Measurements from ENCODE around the gene CYB561D1. TPM values are rescaled to one million over a fixed set of nuclear protein-coding genes. Genes with fewer than 3 reads are reported as not detected.

Gene CYB561D1
- total and polyA plus RNA-seq, 2 donors (not counting 3 experiments of a cell fraction or from before 2014, with no cell fraction given): 7.2 to 7.3 TPM

- no peak overlapping the region for H2AFZ ChIP-seq (ENCODE audit: low read depth, low read length)
- H3K36me3 ChIP-seq (ENCODE audit: control insufficient read depth in 2 of 2, extremely low read depth in 1 of 2, insufficient read depth in 2 of 2, low read length in 2 of 2): peaks cover 0 to 2% of the 10 kb centered on the region in 2 experiments
- peaks cover 0 to 2% of the 10 kb centered on the region in 2 experiments for H3K27me3 ChIP-seq (ENCODE audit: control insufficient read depth in 2 of 2, insufficient read depth in 2 of 2, low read length in 2 of 2)
- H3K9ac ChIP-seq (replicated peaks; ENCODE audit: extremely low read depth, insufficient read depth, low read length): no peak overlapping the region
- POLR2A ChIA-PET: no interaction called here
- TF ChIP-seq JUN (IDR thresholded peaks at IDR 0.05; ENCODE audit: borderline replicate concordance, insufficient read depth, insufficient read length, low read depth) (no peak), MYC (IDR thresholded peaks at IDR 0.05; ENCODE audit: low read depth, low read length) (no peak), CTCF (IDR thresholded peaks at IDR 0.05; ENCODE audit: extremely low read depth in 1 of 2, insufficient read depth in 1 of 2, low read depth in 1 of 2, low read length in 2 of 2) (no peak), EZH2 (IDR thresholded peaks at IDR 0.05; ENCODE audit: borderline replicate concordance, low read depth, low read length, severe bottlenecking) (no peak), POLR2AphosphoS5 (IDR thresholded peaks at IDR 0.05; ENCODE audit: insufficient read depth, low read depth, low read length) (no peak), GATA2 (IDR thresholded peaks at IDR 0.05; ENCODE audit: insufficient read depth, insufficient read length, low read depth, low read length) (no peak), FOS (IDR thresholded peaks at IDR 0.05; ENCODE audit: borderline replicate concordance, insufficient read depth, low read length) (no peak), POLR2A (IDR thresholded peaks at IDR 0.05; ENCODE audit: low read depth, low read length) (no peak)
- TF ChIP-seq, protein P1, sequence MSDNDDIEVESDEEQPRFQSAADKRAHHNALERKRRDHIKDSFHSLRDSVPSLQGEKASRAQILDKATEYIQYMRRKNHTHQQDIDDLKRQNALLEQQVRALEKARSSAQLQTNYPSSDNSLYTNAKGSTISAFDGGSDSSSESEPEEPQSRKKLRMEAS (IDR thresholded peaks at IDR 0.05; ENCODE audit: insufficient read depth, insufficient read length): no peak
- CTCF ChIA-PET: interaction anchor here (1.4 to 23.0 kb wide), 3 partner anchors 12 to 27 kb away, joined by 5 to 955 read pairs (median 6); partner anchors contain the start of gene GPR61
- H3K27ac ChIP-seq (ENCODE audit: insufficient read depth, low read depth, low read length): no peak overlapping the region
- H3K79me2 ChIP-seq (ENCODE audit: control insufficient read depth, insufficient read depth, low read length): peaks cover 2% of the 10 kb centered on the region
- no peak overlapping the region for H3K4me3 ChIP-seq (replicated peaks in 1 of 3; ENCODE audit: insufficient read depth in 1 of 3, low read depth in 1 of 3, low read length in 3 of 3)
- H4K20me1 ChIP-seq (replicated peaks; ENCODE audit: control insufficient read depth, extremely low read depth, insufficient read depth, low read length): no peaks in the 10 kb centered on the region
- no peak overlapping the region for H3K4me2 ChIP-seq (ENCODE audit: insufficient read depth, low read length)
- FAIRE-seq: no peak
- no peak for DNase-seq (ENCODE audit: low read depth, low spot score)
- H3K9me3 ChIP-seq (replicated peaks; ENCODE audit: control insufficient read depth, insufficient read depth, low read length): no peaks in the 10 kb centered on the region
- no TSS peak for BruUV-seq (replicated peaks)
- no peaks in the 10 kb centered on the region for H3K9me1 ChIP-seq (replicated peaks; ENCODE audit: control insufficient read depth, extremely low read depth, insufficient read depth, low read length)
- dilution Hi-C loops (cut with MboI; ENCODE audit: extremely low pct_ligation_motif_present, low sequenced_read_pairs): no loop called here
- peaks cover 4% of the 10 kb centered on the region for H3K4me1 ChIP-seq (ENCODE audit: control insufficient read depth, extremely low read depth, insufficient read depth, low read length)
- intact Hi-C loops (cut with micrococcal nuclease): no loop called here
These were observed 10.0 kb downstream of the CYB561D1 start for GRCh38 chr1:109503935-109504334.

All from endothelial cell of umbilical vein (primary cell).